Upper lobe of left lung (tissue), 6 donors: ENCODE results near the gene DCAF8. TPM values are rescaled to one million over a fixed set of nuclear protein-coding genes. Genes with fewer than 3 reads are reported as not detected.

Experiments
- ATAC-seq, 2 donors: fragments of 200-7000 bp; cut with Tn5 transposase; one replicate each; pipeline ENCODE4 v1.9.1; 2022; ENCODE audit warnings: mild to moderate bottlenecking in 2 of 2, moderate library complexity in 2 of 2; ENCODE audit not compliant: low FRiP score in 2 of 2
- DNase-seq, 2 donors: peaks; one replicate each; pipeline ENCODE4 v3.0.0-alpha.2; 2019 to 2020
- H3K27ac ChIP-seq, 4 donors: fragments of 200-600 bp; sonication (generic); one replicate each; pipeline ENCODE4 v1.5.1; 2016 to 2019
- H3K27me3 ChIP-seq, 4 donors: fragments of 200-600 bp; sonication (generic); one replicate each; pipeline ENCODE4 v1.5.1; 2017 to 2019
- H3K36me3 ChIP-seq, 4 donors: fragments of 200-600 bp; sonication (generic); one replicate each; pipeline ENCODE4 v1.5.1; 2016 to 2019
- H3K4me1 ChIP-seq, 4 donors: fragments of 200-600 bp; sonication (generic); one replicate each; pipeline ENCODE4 v1.5.1; 2018 to 2019
- H3K4me3 ChIP-seq, 4 donors: fragments of 200-600 bp; sonication (generic); one replicate each; pipeline ENCODE4 v1.5.1; 2017 to 2019; ENCODE audit warnings: mild to moderate bottlenecking in 2 of 4, moderate library complexity in 1 of 4
- H3K9me3 ChIP-seq, 4 donors: fragments of 200-600 bp; sonication (generic); one replicate each; pipeline ENCODE4 v1.5.1; 2018 to 2019
- EP300 ChIP-seq, 4 donors: sonication (generic); formaldehyde crosslinking; IDR thresholded peaks; one replicate each; pipeline ENCODE4 v1.5.1; 2017; ENCODE audit warnings: antibody characterized with exemption in 4 of 4, control low read depth in 2 of 4
- POLR2A ChIP-seq, 4 donors: fragments of 450-650 bp; IDR thresholded peaks; one replicate each; pipeline ENCODE4 v1.5.1; 2016 to 2017; ENCODE audit warnings: antibody characterized with exemption in 4 of 4, mild to moderate bottlenecking in 2 of 4
- POLR2AphosphoS5 ChIP-seq, 2 donors: sonication (generic); formaldehyde crosslinking; IDR thresholded peaks; one replicate each; pipeline ENCODE4 v1.5.1; 2017; ENCODE audit warnings: antibody characterized with exemption in 2 of 2
- WGBS, 2 donors: methylation state at CpG; one replicate each; pipeline ENCODE4 v1.1.5; 2017 to 2018; 5-methylcytosine and 5-hydroxymethylcytosine counted together
- total RNA-seq, 6 donors: library from RNA; depleted of rRNA in 4 of 6; stranded (reverse); fragments of >200 nt in 4 of 6; gene quantifications; one replicate each; pipeline versions ENCODE4 v1.1.0 to v1.2.1, GENCODE V29; 2016 to 2021
- TF ChIP-seq, protein P1 (sequence below), 6 experiments: fragments of 450-650 bp in 4 of 6; fragments of 200-600 bp in 2 of 6; sonication (generic) in 2 of 6; IDR thresholded peaks; one replicate each; pipeline ENCODE4 v1.5.1; 2016 to 2019; ENCODE audit warnings: antibody characterized with exemption in 6 of 6
- donor health status: DM: no; HTN: no; CAD: no; lungs with moderate emphysema.
- donor health status: DM: no; HTN: yes; CAD: no; lungs with severe emphysema.

DCAF8 gene
- total RNA-seq, result 100 to 1,000 TPM; 108 to 340 (median 155) TPM

DNA sequence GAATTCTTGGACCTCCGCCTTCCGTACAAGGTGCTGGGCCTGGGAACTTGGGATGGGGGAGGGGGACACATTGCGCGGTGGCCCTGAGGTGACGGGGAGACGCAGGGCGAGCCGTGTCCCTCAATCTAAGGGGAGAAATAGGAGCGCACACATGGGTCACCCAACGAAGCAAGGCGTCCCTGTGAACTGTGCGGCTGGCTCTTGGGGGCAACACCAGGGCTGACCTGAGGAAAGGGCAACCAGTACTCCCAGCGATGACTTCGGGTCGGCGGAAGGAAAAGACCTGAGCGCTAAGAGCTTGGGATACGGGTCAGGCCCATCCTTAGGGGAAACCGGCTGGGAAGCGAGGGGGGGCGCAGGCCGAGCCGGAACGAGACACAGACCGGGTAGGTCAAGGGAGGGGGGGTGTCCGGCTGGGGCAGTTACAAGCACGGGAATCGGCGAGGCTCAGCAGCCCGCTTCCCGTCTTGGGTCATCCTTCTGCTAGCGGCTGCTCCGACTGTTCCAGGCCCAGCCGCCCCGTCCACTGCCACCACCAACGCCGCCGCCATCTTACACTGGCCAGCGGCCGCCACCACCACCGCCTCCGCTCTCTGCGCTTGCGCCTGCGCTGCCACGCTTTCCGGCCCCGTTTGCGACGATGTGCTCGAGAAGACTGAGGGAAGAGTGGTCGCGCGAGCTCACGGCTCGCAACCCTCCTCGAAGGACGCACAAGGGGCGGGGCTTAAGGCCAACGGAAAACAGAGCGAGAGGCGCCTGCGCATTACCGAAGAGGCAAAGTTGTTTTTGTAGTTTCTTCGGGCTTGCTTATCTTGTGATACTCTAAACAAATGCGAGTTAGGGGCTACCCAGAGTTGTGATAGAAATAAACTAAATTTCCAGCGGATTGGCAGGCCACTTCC is at the start of gene DCAF8:
DCAF8 (minus strand) TSS at position 657 of the 902 bp plus-strand sequence. CDS start 18,541 bp downstream, outside the sequence.
- 1% methylated on average over 23 to 61 of the region's 67 CpGs for WGBS, 2 donors
- DNase-seq (peak; percentile 98 to 99), ATAC-seq (peak; percentile 99 to 100)

DNA sequence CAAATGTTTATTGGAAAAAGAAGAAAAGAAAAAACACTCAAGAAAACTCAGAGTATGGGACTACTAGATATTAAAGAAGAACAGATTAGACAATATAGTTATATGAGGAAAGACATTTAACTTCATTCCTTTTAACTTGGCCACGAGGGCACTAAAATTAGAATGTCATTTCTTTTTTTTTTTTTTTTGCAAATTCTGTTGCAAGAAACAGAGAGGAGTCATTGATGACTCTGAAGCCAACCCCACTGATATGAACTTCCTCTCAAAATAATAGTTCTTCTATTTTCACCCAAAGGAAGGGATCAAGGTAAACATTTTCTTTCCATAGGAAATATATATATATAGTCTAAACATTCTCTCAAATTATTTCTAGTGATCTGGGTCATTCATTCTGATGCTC is 47.2 kb upstream of the DCAF8 start:
- no peaks in the 10 kb centered on the region for H3K27me3 ChIP-seq
- DNase-seq (no peak), ATAC-seq (no peak)
- no peak overlapping the region for H3K27ac ChIP-seq
- no peak for TF ChIP-seq EP300 (IDR thresholded peaks at IDR 0.05)
- TF ChIP-seq POLR2AphosphoS5 (IDR thresholded peaks at IDR 0.05), result no peak
- TF ChIP-seq, protein P1, sequence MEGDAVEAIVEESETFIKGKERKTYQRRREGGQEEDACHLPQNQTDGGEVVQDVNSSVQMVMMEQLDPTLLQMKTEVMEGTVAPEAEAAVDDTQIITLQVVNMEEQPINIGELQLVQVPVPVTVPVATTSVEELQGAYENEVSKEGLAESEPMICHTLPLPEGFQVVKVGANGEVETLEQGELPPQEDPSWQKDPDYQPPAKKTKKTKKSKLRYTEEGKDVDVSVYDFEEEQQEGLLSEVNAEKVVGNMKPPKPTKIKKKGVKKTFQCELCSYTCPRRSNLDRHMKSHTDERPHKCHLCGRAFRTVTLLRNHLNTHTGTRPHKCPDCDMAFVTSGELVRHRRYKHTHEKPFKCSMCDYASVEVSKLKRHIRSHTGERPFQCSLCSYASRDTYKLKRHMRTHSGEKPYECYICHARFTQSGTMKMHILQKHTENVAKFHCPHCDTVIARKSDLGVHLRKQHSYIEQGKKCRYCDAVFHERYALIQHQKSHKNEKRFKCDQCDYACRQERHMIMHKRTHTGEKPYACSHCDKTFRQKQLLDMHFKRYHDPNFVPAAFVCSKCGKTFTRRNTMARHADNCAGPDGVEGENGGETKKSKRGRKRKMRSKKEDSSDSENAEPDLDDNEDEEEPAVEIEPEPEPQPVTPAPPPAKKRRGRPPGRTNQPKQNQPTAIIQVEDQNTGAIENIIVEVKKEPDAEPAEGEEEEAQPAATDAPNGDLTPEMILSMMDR (IDR thresholded peaks at IDR 0.05), result no peak
- TF ChIP-seq POLR2A (IDR thresholded peaks at IDR 0.05), result no peak
- H3K36me3 ChIP-seq, result peaks cover 80 to 100% (median 94%) of the 10 kb centered on the region in 4 donors
- H3K4me3 ChIP-seq, result no peak overlapping the region
- 52 to 60% methylated on average over 1 of the region's 1 CpG for WGBS, 2 donors
- no peaks in the 10 kb centered on the region for H3K9me3 ChIP-seq
- H3K4me1 ChIP-seq, result no peaks in the 10 kb centered on the region

More for the DNA sequence above, at the start of gene DCAF8:
- peaks cover 30 to 40% (median 35%) of the 10 kb centered on the region in 4 donors for H3K4me1 ChIP-seq
- peak within 1 kb of the TSS; percentile 23 to 96 (median 70) for H3K4me3 ChIP-seq
- TF ChIP-seq POLR2A (IDR thresholded peaks at IDR 0.05) (peak; percentile 79 to 98 (median 94)), POLR2AphosphoS5 (IDR thresholded peaks at IDR 0.05) (peak; percentile 99), EP300 (IDR thresholded peaks at IDR 0.05) (peak in 1 of 4 donors; percentile 52)
- TF ChIP-seq, protein P1 (IDR thresholded peaks at IDR 0.05), result peak in 1 of 6 experiments; percentile 14
- H3K27ac ChIP-seq, result peak within 1 kb of the TSS; percentile 90 to 100 (median 98)
- H3K9me3 ChIP-seq, result no peaks in the 10 kb centered on the region
- H3K36me3 ChIP-seq, result no peaks in the 10 kb centered on the region
- H3K27me3 ChIP-seq, result no peaks in the 10 kb centered on the region

DNA sequence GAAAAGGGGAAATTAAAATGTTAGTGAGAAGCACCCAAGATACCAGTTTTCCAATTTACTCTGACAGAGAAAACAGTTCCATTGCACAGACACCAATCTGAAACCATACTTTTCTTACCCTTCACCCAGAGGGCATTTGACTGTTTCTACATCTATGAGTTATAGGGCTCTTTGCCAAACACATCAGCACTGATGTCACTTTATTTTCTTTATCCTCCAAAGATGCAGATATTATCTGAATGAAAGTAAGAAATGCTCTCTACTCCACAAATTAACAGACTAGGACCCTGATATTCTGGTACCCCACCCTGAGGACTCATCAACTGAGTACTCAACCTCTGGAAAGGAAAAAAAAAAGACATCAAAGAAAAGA is 46.8 kb upstream of the DCAF8 start:
- no peak overlapping the region for H3K27ac ChIP-seq
- H3K9me3 ChIP-seq, result no peaks in the 10 kb centered on the region
- H3K4me3 ChIP-seq, result no peak overlapping the region
- no peak for TF ChIP-seq POLR2A (IDR thresholded peaks at IDR 0.05)
- TF ChIP-seq, protein P1 (IDR thresholded peaks at IDR 0.05), result no peak
- no peak for TF ChIP-seq EP300 (IDR thresholded peaks at IDR 0.05)
- TF ChIP-seq POLR2AphosphoS5 (IDR thresholded peaks at IDR 0.05), result no peak
- DNase-seq, result no peak
- no peaks in the 10 kb centered on the region for H3K27me3 ChIP-seq
- no peak for ATAC-seq
- peaks cover 81 to 100% (median 95%) of the 10 kb centered on the region in 4 donors for H3K36me3 ChIP-seq
- H3K4me1 ChIP-seq, result no peaks in the 10 kb centered on the region

DNA sequence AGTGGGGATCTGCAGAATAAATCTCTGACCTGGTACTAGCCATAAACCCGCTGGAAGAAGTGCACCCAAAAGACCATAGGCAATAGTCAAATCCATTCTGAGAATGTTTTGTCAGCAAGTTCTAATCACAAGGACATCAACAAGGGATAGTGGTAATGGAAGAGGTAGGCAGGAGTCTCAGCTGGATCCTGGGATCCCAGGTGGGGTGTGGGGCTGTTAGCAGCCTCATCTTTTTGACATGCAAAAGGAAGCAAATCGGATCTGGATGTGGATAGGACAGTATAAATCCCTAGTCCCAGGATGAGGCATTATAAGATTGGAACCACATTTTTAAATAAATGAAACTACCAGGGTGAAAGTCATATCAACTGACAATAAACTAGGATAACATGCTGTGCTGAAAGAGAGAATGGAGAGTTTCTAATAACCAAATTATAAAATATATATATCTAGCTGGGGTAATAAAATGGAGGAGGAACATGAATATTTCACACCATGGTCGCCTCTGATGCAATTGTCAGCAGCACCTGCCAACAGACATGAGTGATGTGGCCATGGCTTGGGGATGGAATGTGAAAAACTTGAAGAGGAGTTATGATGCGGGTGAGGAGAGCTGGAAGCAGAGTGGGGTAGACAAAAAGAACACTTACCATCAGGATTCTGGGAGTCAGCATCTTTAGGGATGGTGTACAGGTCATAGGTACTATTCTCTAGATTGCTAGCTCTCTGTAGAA is 46.3 kb upstream of the DCAF8 start:
- no peak for TF ChIP-seq POLR2AphosphoS5 (IDR thresholded peaks at IDR 0.05)
- TF ChIP-seq EP300 (IDR thresholded peaks at IDR 0.05), result no peak
- TF ChIP-seq, protein P1 (IDR thresholded peaks at IDR 0.05), result no peak
- TF ChIP-seq POLR2A (IDR thresholded peaks at IDR 0.05), result no peak
- Histone ChIP-seq H3K4me1 (no peaks in the 10 kb centered on the region), H3K9me3 (no peaks in the 10 kb centered on the region), H3K4me3 (no peak overlapping the region), H3K36me3 (peaks cover 78 to 100% (median 94%) of the 10 kb centered on the region in 4 donors), H3K27me3 (no peaks in the 10 kb centered on the region), H3K27ac (no peak overlapping the region)
- ATAC-seq, result no peak
- no peak for DNase-seq
- WGBS, 2 donors, result 85 to 92% methylated on average over 4 of the region's 4 CpGs
